Measurements from ENCODE around the gene ARHGAP27.

The ARHGAP27 gene

DNA sequence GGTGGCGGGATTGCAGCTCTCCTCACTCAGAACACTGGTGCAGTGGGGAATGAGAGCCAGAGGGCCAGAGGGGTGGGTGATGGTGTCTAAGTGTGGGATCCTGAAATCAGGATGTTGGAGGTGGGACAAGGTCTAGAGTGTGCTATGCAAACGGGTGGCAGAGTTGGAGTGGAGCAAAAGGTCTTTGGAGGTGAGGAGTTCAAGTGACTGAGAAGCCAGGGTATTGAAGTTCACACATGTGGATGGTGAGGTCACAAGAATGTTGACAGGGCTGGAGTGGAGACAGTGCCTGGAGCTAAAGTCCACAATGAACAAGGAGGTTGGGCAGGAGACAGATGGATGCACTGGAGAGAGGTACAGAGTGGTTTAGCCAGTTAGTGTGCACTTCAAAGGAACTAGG lies 77.6 kb downstream of the ARHGAP27 start:
- Histone ChIP-seq H3K4me3 (ENCODE audit: low read depth in 1 of 2, low read length in 1 of 2) (no peak overlapping the region), H3K27me3 (peaks cover 25% of the 10 kb centered on the region), H3K9me3 (no peaks in the 10 kb centered on the region), H3K27ac (no peak overlapping the region), H3K36me3 (no peaks in the 10 kb centered on the region), H3K4me1 (ENCODE audit: control insufficient read depth in 1 of 2, insufficient read depth in 1 of 2, low read depth in 1 of 2, low read length in 1 of 2) (no peaks in the 10 kb centered on the region)
- TF ChIP-seq, protein P1, sequence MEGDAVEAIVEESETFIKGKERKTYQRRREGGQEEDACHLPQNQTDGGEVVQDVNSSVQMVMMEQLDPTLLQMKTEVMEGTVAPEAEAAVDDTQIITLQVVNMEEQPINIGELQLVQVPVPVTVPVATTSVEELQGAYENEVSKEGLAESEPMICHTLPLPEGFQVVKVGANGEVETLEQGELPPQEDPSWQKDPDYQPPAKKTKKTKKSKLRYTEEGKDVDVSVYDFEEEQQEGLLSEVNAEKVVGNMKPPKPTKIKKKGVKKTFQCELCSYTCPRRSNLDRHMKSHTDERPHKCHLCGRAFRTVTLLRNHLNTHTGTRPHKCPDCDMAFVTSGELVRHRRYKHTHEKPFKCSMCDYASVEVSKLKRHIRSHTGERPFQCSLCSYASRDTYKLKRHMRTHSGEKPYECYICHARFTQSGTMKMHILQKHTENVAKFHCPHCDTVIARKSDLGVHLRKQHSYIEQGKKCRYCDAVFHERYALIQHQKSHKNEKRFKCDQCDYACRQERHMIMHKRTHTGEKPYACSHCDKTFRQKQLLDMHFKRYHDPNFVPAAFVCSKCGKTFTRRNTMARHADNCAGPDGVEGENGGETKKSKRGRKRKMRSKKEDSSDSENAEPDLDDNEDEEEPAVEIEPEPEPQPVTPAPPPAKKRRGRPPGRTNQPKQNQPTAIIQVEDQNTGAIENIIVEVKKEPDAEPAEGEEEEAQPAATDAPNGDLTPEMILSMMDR (IDR thresholded peaks at IDR 0.05): no peak

DNA sequence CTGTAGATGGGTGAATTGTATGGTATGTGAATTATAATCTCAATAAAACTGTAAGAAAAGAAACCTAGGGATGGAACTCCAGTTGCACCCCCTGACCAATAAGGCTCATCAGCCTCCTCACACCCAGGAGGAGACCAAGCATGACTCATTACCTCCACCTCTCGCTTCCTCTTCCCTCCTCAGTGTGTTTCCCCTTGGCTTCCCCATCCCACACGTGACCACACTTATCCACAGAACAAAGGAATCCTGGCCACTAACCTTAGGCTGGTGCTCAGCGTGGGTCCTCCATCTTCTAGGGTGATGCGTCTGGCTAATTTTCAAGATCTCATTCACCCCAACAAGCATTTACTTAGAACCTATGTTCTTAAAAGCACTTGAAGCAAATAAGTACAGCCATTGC lies 79.6 kb downstream of the ARHGAP27 start:
- H3K4me1 ChIP-seq (ENCODE audit: control insufficient read depth in 1 of 2, insufficient read depth in 1 of 2, low read depth in 1 of 2, low read length in 1 of 2): no peaks in the 10 kb centered on the region
- no peak overlapping the region for H3K4me3 ChIP-seq (ENCODE audit: low read depth in 1 of 2, low read length in 1 of 2)
- TF ChIP-seq, protein P1 (IDR thresholded peaks at IDR 0.05): no peak
- H3K36me3 ChIP-seq: no peaks in the 10 kb centered on the region
- H3K9me3 ChIP-seq: no peaks in the 10 kb centered on the region
- no peak overlapping the region for H3K27ac ChIP-seq
- H3K27me3 ChIP-seq: peaks cover 16% of the 10 kb centered on the region

DNA sequence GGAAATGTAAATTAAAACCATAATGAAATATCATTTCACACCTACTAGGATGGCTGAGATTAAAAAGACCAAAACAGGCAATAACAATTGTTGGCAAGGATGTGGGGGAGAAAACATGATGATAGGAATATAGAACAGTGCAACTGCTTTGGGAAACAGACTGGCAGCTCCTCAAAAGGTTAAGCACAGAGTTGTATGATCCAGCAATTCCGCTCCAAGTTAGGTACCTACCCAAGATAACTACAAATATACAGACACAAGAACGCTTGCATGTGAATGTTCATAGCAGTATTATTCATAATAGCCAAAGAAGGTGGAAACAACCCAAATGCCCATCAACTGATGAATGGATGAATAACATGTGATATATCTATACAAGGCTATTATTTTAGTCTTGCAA lies 80.8 kb downstream of the ARHGAP27 start:
- Histone ChIP-seq H3K36me3 (no peaks in the 10 kb centered on the region), H3K27ac (no peak overlapping the region), H3K27me3 (peaks cover 13% of the 10 kb centered on the region), H3K4me3 (ENCODE audit: low read depth in 1 of 2, low read length in 1 of 2) (no peak overlapping the region), H3K4me1 (ENCODE audit: control insufficient read depth in 1 of 2, insufficient read depth in 1 of 2, low read depth in 1 of 2, low read length in 1 of 2) (no peaks in the 10 kb centered on the region), H3K9me3 (no peaks in the 10 kb centered on the region)
- TF ChIP-seq, protein P1 (IDR thresholded peaks at IDR 0.05): no peak

DNA sequence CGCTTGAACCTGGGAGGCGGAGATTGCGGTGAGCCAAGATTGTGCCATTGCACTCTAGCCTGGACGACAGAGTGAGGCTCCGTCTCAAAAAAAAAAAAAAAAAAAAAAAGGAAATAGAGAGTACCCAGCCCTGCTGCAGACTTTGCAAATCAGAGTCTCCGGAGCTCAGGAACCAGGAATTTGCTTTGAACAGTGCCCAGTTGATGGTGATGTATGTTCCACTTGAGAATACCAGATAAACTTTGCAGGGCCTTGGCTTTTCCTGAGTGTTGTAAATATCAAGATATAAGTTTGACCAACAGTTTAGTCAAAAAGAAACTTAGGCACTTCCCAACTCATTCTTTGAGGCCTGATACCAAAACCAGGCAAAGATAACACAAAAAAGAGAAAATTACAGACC lies 85.2 kb downstream of the ARHGAP27 start:
- no peaks in the 10 kb centered on the region for H3K36me3 ChIP-seq
- H3K9me3 ChIP-seq: no peaks in the 10 kb centered on the region
- no peaks in the 10 kb centered on the region for H3K4me1 ChIP-seq (ENCODE audit: control insufficient read depth in 1 of 2, insufficient read depth in 1 of 2, low read depth in 1 of 2, low read length in 1 of 2)
- no peak overlapping the region for H3K4me3 ChIP-seq (ENCODE audit: low read depth in 1 of 2, low read length in 1 of 2)
- TF ChIP-seq, protein P1 (IDR thresholded peaks at IDR 0.05): no peak
- H3K27ac ChIP-seq: no peak overlapping the region
- H3K27me3 ChIP-seq: peaks cover 7% of the 10 kb centered on the region

DNA sequence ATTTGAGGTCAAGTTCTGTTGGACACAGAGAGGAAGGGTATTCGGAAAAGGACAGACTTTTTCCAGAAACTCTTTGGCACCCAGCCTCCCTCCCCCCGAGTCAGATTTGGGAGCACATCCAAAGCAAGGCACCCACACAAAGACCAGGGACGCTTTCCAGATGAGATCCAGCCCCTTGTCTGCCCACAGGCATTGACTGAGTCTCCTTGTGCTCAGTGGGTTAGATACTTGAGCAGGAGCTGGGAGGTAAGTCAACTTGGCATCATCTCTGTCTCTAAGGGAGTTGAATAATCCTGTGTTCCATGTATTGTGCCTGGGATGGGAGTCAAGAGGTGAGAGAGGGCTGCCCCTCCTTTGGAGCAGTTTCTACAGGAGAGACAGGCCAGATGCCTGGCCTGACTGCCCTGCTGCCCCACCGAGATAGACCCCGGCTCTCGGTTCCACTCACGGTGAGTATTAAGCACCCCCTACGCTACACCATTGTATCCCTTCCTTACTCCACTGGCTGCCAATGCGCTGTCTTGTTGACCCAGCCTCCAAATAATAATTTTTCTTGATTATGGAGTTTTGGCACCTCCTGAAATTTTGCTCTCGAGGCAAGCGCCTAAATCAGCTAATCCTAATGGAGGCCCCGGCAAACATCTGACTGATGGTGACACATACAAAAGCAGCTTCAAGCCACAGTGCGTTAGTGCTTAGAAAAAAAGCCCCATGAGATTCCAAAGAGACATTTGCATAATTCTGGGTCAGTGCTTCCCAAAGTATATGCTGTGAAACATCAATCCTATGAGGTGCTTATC lies 86.3 kb downstream of the ARHGAP27 start:
- no peaks in the 10 kb centered on the region for H3K4me1 ChIP-seq (ENCODE audit: control insufficient read depth in 1 of 2, insufficient read depth in 1 of 2, low read depth in 1 of 2, low read length in 1 of 2)
- peaks cover 7% of the 10 kb centered on the region for H3K27me3 ChIP-seq
- H3K36me3 ChIP-seq: no peaks in the 10 kb centered on the region
- TF ChIP-seq, protein P1 (IDR thresholded peaks at IDR 0.05): no peak
- H3K9me3 ChIP-seq: no peaks in the 10 kb centered on the region
- H3K27ac ChIP-seq: no peak overlapping the region
- no peak overlapping the region for H3K4me3 ChIP-seq (ENCODE audit: low read depth in 1 of 2, low read length in 1 of 2)

Data from neutrophil (primary cell).